Measurements from ENCODE around the gene TNFSF4. TPM values are rescaled to one million over a fixed set of nuclear protein-coding genes. Genes with fewer than 3 reads are reported as not detected.
A peak's percentile ranks its signal among the peaks of the same experiment; 100 is the strongest.

TNFSF4 gene
- total RNA-seq, 1 experiment from 2014 or later, result 0.31 TPM

- Mint-ChIP-seq H3K4me1 (ENCODE audit: low read depth, unreplicated experiment) (peaks cover 20% of the 10 kb centered on the region), H3K27me3 (ENCODE audit: unreplicated experiment) (no peaks in the 10 kb centered on the region)
Measured at GRCh38 chr1:173134800-173135199, 72.3 kb downstream of the TNFSF4 start.

GRCh38 chr1:173134029-173134428 lies 73.1 kb downstream of the TNFSF4 start:
- intact Hi-C loops (cut with micrococcal nuclease; ENCODE audit: unreplicated experiment), result no loop called here
- Mint-ChIP-seq H3K27me3 (ENCODE audit: unreplicated experiment) (no peaks in the 10 kb centered on the region), H3K36me3 (ENCODE audit: insufficient read depth, unreplicated experiment) (no peaks in the 10 kb centered on the region), H3K27ac (ENCODE audit: unreplicated experiment) (no peak overlapping the region), H3K4me1 (ENCODE audit: low read depth, unreplicated experiment) (peaks cover 27% of the 10 kb centered on the region), H3K9me3 (ENCODE audit: low read depth, unreplicated experiment) (peaks cover 2% of the 10 kb centered on the region), H3K4me3 (ENCODE audit: low read depth, unreplicated experiment) (no peak overlapping the region)
- no peak for TF ChIP-seq CTCF (IDR thresholded peaks at IDR 0.05; ENCODE audit: unreplicated experiment)
- no peak for DNase-seq
- BruUV-seq (replicated peaks), result no TSS peak
- CTCF ChIA-PET, result no interaction called here

More at GRCh38 chr1:173134800-173135199, 72.3 kb downstream of the TNFSF4 start:
- Mint-ChIP-seq H3K36me3 (ENCODE audit: insufficient read depth, unreplicated experiment) (no peaks in the 10 kb centered on the region), H3K9me3 (ENCODE audit: low read depth, unreplicated experiment) (peaks cover 1% of the 10 kb centered on the region), H3K27ac (ENCODE audit: unreplicated experiment) (peak overlapping the region; percentile 63), H3K4me3 (ENCODE audit: low read depth, unreplicated experiment) (no peak overlapping the region)
- CTCF ChIA-PET, result no interaction called here
- DNase-seq, result peak; percentile 26
- intact Hi-C loops (cut with micrococcal nuclease; ENCODE audit: unreplicated experiment), result no loop called here
- TF ChIP-seq CTCF (IDR thresholded peaks at IDR 0.05; ENCODE audit: unreplicated experiment), result no peak
- no TSS peak for BruUV-seq (replicated peaks)

Other genes starting within 250 kb of the TNFSF4 start
- gene TNFSF18, start 156.4 kb downstream of the TNFSF4 start, total RNA-seq (2022), result not detected in 2 replicates

Data from Calu3 (cell line).